Stimulated activated CD4-positive, alpha-beta T cell treated with anti-CD3 and anti-CD28 coated beads, Interleukin-15, amount 100 ng/mL, for 24 hours (primary cell): Measurements from ENCODE around the gene OR8B12.
"Not testable (repeated sequence)": the region's sequence is repeated elsewhere in the genome, so short reads cannot be mapped to it uniquely, and the experiment has no call there.

ENCODE experiments used
- DNase-seq: peaks from one replicate; pipeline ENCODE4 v3.0.0-alpha.2; 2020

OR8B12 gene

DNA sequence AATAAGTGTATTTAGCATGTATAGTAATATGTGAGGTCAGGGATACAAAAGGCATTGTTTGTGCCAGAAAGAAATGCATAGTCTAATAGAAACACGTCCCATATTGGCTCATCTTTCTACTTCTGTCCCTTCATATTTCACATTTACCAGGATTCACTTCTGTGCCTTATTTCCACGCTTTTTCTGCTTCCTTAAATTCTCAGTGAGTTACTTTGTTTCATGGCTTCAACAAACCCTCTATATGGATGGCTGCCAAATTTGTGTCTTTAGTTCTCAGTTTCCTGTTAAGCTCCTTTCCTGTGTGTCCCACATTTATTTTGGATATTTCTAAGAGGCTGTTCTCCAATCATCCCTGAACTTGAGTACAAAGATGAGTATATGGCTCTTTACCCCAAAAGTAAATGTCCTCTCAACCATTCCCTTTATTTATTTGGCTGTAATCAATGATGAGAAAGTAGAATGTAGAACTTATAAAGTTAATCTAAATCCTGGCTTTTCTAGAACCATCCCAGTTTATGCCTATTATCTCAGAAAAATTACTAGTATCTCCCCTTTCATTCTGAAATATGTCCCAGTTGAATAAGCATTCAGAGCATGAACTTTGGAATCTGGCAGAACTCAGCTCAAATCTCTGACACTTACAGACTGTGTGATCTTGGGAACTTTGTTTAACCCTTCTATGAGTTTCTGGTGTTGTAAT is 23.5 kb downstream of the OR8B12 start:
- DNase-seq: no peak

DNA sequence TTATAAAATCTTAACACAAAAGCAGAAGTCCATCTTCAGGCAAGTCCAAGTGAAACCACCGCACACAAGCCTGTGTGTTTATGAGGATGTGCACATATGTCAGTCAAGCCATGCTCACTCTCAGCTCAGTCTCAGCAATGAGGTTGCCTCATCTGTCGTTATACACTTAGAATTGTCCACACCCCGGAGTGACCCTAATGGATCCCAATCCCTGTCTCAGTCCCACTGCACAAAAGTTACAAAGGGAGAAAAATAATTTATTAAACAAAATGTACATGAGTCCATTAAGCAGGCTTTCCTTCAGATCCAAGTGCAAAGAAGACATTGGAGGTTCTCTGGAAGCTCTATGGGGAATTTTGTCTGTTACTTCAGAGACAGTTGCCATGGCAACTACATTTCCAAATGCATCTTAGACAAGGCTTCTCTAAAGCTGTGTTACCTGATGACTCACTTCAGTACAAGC is 24.4 kb downstream of the OR8B12 start:
- DNase-seq: no peak

- no peak for DNase-seq
Observed at GRCh38 chr11:124517314-124517713, 26.1 kb downstream of the OR8B12 start.

DNA sequence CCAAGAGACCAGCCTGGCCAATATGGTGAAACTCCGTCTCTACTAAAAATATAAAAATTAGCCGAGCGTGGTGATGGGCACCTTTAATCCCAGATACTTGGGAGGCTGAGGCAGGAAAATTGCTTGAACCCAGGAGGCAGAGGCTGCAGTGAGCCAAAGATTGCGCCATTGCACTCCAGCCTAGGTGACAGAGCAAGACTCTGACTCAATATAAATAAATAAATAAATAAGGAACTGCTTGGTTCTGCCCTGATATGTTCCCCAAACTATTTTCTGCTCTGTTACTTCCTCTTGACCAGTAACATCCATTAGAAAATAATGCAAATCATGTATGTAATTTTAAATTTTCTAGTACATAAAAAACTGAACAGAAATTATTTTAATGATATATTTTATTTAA is 28.8 kb downstream of the OR8B12 start:
- not testable (repeated sequence) for DNase-seq

GRCh38 chr11:124514131-124514530 is 29.3 kb downstream of the OR8B12 start:
- no peak for DNase-seq

- no peak for DNase-seq
Observed at GRCh38 chr11:124511745-124512144, 31.7 kb downstream of the OR8B12 start.

GRCh38 chr11:124510279-124510678 is 33.2 kb downstream of the OR8B12 start:
- DNase-seq: no peak

DNA sequence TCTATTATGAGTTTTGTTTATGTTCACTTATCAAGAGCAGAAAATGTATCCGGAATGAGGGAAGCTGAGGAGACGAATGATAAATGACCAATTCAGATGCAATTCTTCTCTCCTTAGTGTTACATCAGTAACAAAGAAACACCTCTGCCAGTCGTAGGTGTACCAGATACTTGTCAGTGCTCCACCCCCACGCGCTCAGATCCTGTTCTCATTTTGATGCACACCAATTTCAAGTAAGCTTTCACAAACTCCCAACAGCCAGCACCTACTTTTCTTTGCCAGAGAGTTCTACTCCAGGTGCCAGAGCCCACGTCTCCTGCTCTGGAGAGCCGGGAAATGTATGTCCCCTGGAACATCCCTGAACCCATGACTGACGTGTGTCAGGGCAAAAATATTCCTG is 43.7 kb downstream of the OR8B12 start:
- no peak for DNase-seq

- no peak for DNase-seq
Observed at GRCh38 chr11:124493016-124493655, 50.3 kb downstream of the OR8B12 start.
